HG03025 (cell line): ENCODE measurements around the gene TCP1.
"Not testable (repeated sequence)": the region's sequence is repeated elsewhere in the genome, so short reads cannot be mapped to it uniquely, and the experiment has no call there.

Experiments used
- ATAC-seq: cut with Tn5 transposase; IDR thresholded peaks from one replicate; pipeline ENCODE4 v1.9.1; 2021; ENCODE audit warnings: mild to moderate bottlenecking, moderate library complexity; ENCODE audit not compliant: unreplicated experiment, low FRiP score

Gene TCP1

GRCh38 chr6:159745081-159745480 is 44.3 kb downstream of the TCP1 start:
- no peak for ATAC-seq

- ATAC-seq = no peak
These were observed 47.2 kb downstream of the TCP1 start for GRCh38 chr6:159742165-159742564.

- no peak for ATAC-seq
These were observed 50.1 kb downstream of the TCP1 start for GRCh38 chr6:159739341-159739740.

GRCh38 chr6:159736908-159737307 is 52.5 kb downstream of the TCP1 start:
- no peak for ATAC-seq

GRCh38 chr6:159733395-159733794 is 56.0 kb downstream of the TCP1 start:
- ATAC-seq = not testable (repeated sequence)

- ATAC-seq = not testable (repeated sequence)
These were observed 56.9 kb downstream of the TCP1 start for GRCh38 chr6:159732550-159732949.

- no peak for ATAC-seq
These were observed 59.1 kb downstream of the TCP1 start for GRCh38 chr6:159730332-159730676.

GRCh38 chr6:159729598-159730331 is 59.6 kb downstream of the TCP1 start:
- no peak for ATAC-seq

- ATAC-seq = no peak
These were observed 60.9 kb downstream of the TCP1 start for GRCh38 chr6:159728531-159728964.
